ENCODE measurements around the gene OR6J1. TPM values are rescaled to one million over a fixed set of nuclear protein-coding genes. Genes with fewer than 3 reads are reported as not detected.

The OR6J1 gene
- polyA plus RNA-seq, 1 of the 3 experiments (the other 2 are of a cell fraction) = not detected

DNA sequence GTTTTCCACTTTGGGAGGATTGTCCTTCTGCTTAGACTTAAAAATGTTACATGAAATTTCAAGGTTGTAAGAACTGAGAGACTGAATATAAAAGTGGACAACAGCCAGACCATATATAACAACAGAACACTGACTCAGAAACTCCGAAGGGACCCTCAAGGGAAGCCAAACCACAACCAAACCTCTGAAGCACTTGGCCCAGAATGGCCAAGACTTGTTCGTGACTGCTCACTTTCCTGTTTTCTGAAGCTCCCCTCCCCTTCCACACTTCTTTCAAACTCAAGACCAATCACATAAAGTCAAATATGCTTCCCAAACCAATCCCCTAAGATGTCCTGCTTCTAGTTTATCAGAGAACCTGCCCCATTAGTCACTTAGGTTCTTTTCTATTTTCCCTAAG lies 13.7 kb downstream of the OR6J1 start:
- no peak overlapping the region for H3K4me2 ChIP-seq
- DNase-seq = no peak
- peaks cover 28% of the 10 kb centered on the region; the same call in 1 of the 2 replicates for H3K27me3 ChIP-seq (ENCODE audit: insufficient read depth)
- H3K9me3 ChIP-seq = no peaks in the 10 kb centered on the region
- WGBS (ENCODE audit: low lambda C conversion rate) = 17% methylated on average over 2 of the region's 2 CpGs
- no peaks in the 10 kb centered on the region for H3K36me3 ChIP-seq (replicated peaks in 1 of 2; ENCODE audit: control insufficient read depth in 1 of 2, insufficient read depth in 2 of 2, low read length in 1 of 2)
- no peak overlapping the region for H3K27ac ChIP-seq (ENCODE audit: low read depth in 2 of 2, low read length in 1 of 2)
- ChIA-PET CTCF (interaction anchor here (1.1 kb wide), 1 partner anchor 60 kb away, joined by 3 read pairs; no protein-coding TSS in a partner anchor), POLR2A (no interaction called here)
- no peaks in the 10 kb centered on the region for H4K20me1 ChIP-seq (ENCODE audit: insufficient read depth)
- H3F3A ChIP-seq (replicated peaks; ENCODE audit: insufficient read depth) = no peaks in the 10 kb centered on the region
- H3K9ac ChIP-seq = no peak overlapping the region
- no peak overlapping the region for H2AFZ ChIP-seq (ENCODE audit: low read depth)
- H3K4me1 ChIP-seq (ENCODE audit: control insufficient read depth in 1 of 2, insufficient read depth in 2 of 2, low read depth in 1 of 2, low read length in 1 of 2) = no peaks in the 10 kb centered on the region
- H3K9me2 ChIP-seq = no peaks in the 10 kb centered on the region
- TF ChIP-seq JUND (IDR thresholded peaks at IDR 0.05) (no peak), FOSL2 (IDR thresholded peaks at IDR 0.05; ENCODE audit: borderline replicate concordance, low read depth) (no peak), ELF1 (IDR thresholded peaks at IDR 0.05) (no peak), MXI1 (IDR thresholded peaks at IDR 0.05; ENCODE audit: low read depth, low read length) (no peak), EZH2phosphoT487 (IDR thresholded peaks at IDR 0.05; ENCODE audit: borderline replicate concordance, low read depth) (no peak), TCF12 (IDR thresholded peaks at IDR 0.05) (no peak), YY1 (IDR thresholded peaks at IDR 0.05; ENCODE audit: low read depth) (no peak), SMC3 (IDR thresholded peaks at IDR 0.05; ENCODE audit: low read depth, low read length) (no peak), TEAD4 (IDR thresholded peaks at IDR 0.05; ENCODE audit: borderline replicate concordance, insufficient read depth) (no peak), RAD21 (IDR thresholded peaks at IDR 0.05; ENCODE audit: low read length) (no peak), FOXJ3 (CRISPR knock-in tag; IDR thresholded peaks at IDR 0.05) (no peak), GABPA (IDR thresholded peaks at IDR 0.05; ENCODE audit: low read depth) (no peak), FOXM1 (IDR thresholded peaks at IDR 0.05; ENCODE audit: low read depth) (no peak), RFX5 (IDR thresholded peaks at IDR 0.05; ENCODE audit: low read length) (no peak)
- TF ChIP-seq, protein P1, sequence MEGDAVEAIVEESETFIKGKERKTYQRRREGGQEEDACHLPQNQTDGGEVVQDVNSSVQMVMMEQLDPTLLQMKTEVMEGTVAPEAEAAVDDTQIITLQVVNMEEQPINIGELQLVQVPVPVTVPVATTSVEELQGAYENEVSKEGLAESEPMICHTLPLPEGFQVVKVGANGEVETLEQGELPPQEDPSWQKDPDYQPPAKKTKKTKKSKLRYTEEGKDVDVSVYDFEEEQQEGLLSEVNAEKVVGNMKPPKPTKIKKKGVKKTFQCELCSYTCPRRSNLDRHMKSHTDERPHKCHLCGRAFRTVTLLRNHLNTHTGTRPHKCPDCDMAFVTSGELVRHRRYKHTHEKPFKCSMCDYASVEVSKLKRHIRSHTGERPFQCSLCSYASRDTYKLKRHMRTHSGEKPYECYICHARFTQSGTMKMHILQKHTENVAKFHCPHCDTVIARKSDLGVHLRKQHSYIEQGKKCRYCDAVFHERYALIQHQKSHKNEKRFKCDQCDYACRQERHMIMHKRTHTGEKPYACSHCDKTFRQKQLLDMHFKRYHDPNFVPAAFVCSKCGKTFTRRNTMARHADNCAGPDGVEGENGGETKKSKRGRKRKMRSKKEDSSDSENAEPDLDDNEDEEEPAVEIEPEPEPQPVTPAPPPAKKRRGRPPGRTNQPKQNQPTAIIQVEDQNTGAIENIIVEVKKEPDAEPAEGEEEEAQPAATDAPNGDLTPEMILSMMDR (IDR thresholded peaks at IDR 0.05) = no peak
- TF ChIP-seq, protein P2, sequence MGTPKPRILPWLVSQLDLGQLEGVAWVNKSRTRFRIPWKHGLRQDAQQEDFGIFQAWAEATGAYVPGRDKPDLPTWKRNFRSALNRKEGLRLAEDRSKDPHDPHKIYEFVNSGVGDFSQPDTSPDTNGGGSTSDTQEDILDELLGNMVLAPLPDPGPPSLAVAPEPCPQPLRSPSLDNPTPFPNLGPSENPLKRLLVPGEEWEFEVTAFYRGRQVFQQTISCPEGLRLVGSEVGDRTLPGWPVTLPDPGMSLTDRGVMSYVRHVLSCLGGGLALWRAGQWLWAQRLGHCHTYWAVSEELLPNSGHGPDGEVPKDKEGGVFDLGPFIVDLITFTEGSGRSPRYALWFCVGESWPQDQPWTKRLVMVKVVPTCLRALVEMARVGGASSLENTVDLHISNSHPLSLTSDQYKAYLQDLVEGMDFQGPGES (IDR thresholded peaks at IDR 0.05; ENCODE audit: low read depth, low read length) = no peak
- TF ChIP-seq, protein P3, sequence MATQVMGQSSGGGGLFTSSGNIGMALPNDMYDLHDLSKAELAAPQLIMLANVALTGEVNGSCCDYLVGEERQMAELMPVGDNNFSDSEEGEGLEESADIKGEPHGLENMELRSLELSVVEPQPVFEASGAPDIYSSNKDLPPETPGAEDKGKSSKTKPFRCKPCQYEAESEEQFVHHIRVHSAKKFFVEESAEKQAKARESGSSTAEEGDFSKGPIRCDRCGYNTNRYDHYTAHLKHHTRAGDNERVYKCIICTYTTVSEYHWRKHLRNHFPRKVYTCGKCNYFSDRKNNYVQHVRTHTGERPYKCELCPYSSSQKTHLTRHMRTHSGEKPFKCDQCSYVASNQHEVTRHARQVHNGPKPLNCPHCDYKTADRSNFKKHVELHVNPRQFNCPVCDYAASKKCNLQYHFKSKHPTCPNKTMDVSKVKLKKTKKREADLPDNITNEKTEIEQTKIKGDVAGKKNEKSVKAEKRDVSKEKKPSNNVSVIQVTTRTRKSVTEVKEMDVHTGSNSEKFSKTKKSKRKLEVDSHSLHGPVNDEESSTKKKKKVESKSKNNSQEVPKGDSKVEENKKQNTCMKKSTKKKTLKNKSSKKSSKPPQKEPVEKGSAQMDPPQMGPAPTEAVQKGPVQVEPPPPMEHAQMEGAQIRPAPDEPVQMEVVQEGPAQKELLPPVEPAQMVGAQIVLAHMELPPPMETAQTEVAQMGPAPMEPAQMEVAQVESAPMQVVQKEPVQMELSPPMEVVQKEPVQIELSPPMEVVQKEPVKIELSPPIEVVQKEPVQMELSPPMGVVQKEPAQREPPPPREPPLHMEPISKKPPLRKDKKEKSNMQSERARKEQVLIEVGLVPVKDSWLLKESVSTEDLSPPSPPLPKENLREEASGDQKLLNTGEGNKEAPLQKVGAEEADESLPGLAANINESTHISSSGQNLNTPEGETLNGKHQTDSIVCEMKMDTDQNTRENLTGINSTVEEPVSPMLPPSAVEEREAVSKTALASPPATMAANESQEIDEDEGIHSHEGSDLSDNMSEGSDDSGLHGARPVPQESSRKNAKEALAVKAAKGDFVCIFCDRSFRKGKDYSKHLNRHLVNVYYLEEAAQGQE (IDR thresholded peaks at IDR 0.05; ENCODE audit: low read depth, low read length) = no peak
- TF ChIP-seq, protein P4, sequence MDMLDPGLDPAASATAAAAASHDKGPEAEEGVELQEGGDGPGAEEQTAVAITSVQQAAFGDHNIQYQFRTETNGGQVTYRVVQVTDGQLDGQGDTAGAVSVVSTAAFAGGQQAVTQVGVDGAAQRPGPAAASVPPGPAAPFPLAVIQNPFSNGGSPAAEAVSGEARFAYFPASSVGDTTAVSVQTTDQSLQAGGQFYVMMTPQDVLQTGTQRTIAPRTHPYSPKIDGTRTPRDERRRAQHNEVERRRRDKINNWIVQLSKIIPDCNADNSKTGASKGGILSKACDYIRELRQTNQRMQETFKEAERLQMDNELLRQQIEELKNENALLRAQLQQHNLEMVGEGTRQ (IDR thresholded peaks at IDR 0.05; ENCODE audit: borderline replicate concordance, low read depth, low read length) = no peak
- H3K79me2 ChIP-seq (ENCODE audit: insufficient read depth) = no peaks in the 10 kb centered on the region
- H3K4me3 ChIP-seq (ENCODE audit: low read depth in 2 of 2, low read length in 1 of 2) = no peak overlapping the region

Data from SK-N-SH (cell line).